ENCODE measurements around the gene PKIG.

Gene PKIG

DNA sequence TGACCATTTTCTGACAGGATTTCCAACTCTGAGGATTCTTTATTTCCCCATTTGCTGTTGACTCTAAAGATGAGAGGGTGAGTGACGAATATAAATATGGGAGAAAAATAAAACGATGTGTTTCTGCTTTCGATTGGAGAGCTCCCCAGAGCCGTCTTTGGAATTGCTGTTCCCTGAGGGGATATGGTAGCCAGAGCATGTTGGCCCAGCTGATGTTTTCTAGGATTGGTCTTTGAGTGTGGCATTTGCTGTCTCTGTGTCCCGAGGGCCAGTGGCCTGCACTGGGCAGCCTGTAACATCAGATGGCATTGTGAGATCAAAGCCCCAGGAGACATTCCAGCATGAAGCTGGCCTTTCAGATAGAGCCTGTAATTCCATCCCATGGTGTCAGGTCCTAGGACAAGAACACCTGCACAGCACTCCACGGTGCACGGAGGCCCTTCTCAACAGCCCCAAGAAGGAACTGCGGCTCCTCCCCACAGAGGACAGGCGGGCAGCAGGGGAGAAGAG lies 26.7 kb downstream of the PKIG start:
- TF ChIP-seq POLR2A (IDR thresholded peaks at IDR 0.05; ENCODE audit: low read length), result no peak
- no peak for TF ChIP-seq GATA1 (IDR thresholded peaks at IDR 0.05; ENCODE audit: low read depth, low read length)
- DNase-seq, result no peak

DNA sequence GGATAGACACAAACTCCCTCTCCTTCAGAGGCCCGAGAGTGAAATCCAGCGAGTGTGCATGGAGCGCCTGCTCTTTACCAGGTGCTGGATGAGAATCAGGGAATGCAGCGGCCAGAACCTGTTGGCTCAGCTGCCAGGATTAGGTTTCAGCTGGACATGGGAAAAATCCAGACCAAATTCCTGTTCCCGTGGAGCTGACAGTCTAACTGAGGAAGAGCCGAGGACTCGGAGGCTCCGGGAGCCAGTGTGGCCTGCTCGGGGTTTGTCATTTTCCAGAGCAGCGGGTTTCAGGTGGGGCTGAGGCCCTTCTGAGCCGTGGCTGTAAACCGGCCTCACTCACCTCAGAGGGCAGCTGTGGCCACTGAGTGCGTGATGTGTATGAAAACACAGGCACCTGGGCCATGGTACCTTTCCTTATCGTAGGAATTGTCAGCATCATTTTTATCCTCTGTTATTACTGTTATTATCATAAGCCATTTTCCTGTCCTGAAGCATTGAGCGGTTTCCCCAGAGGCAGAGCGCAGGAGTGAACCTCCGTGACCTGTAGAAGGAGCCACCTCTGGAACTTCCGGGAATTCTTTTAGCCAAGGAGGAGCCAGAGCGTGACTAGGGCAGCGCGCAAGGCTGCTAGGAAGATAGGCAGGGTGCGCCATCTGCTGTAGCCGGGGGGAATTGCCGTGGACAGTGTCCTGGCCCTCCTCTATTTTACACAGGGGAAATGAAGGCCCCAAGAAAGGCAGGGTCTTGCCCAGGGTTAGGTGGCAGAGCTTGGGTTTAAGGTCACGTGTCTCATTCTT lies 27.3 kb downstream of the PKIG start:
- DNase-seq, result peak; percentile 76 to 90
- TF ChIP-seq GATA1 (IDR thresholded peaks at IDR 0.05; ENCODE audit: low read depth, low read length), result no peak
- no peak for TF ChIP-seq POLR2A (IDR thresholded peaks at IDR 0.05; ENCODE audit: low read length)

DNA sequence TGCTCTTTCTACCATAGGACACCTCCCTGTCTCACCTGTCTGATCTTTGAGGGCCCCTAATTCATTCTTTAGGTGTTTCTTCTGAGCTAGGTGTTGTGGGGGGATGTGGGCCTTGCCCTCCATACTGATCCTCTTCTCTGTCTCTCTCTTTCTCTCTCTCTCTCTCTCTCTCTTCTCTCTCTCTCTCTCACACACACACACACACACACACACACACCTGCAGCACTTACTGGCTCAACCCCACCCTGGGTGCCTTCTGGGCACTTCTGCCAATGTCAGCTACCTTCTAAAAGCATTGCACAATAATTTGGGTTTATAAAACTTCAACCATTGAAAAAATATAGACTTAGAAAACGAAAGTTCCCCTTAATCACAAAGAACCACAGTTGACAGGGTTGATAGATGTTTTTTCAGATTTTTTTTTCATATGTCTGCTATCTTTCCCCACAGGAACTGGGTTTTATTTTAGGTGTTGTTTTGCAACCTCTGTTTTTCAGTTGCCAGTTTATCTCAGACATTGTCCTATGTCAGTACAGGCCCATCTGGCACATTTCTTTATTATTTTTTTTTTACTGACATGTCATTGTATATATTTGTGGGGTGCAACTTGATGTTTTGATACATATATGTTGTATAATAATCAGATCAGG lies 28.1 kb downstream of the PKIG start:
- no peak for TF ChIP-seq GATA1 (IDR thresholded peaks at IDR 0.05; ENCODE audit: low read depth, low read length)
- no peak for TF ChIP-seq POLR2A (IDR thresholded peaks at IDR 0.05; ENCODE audit: low read length)
- peak; percentile 23 to 36 for DNase-seq

DNA sequence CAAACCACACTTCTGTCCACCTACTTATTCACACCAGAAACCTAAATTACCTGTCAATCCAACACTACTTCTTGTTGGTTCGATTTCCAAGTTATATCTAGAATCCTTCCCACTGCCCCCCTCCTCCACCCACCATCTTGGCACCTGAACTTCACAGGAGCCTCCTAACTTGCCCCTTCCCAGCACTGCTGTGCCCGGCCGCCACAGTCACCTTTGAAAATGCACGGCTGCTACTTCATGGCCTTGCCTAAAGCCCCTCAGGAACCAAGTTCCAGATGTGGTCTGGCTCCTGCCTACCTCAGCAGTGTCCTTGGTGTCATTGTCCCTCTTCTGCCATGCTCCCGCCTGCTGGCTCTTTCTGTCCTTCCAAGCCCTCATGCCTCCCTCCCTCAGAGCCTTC lies 31.2 kb downstream of the PKIG start:
- TF ChIP-seq POLR2A (IDR thresholded peaks at IDR 0.05; ENCODE audit: low read length), result no peak
- TF ChIP-seq GATA1 (IDR thresholded peaks at IDR 0.05; ENCODE audit: low read depth, low read length), result no peak
- DNase-seq, result no peak

DNA sequence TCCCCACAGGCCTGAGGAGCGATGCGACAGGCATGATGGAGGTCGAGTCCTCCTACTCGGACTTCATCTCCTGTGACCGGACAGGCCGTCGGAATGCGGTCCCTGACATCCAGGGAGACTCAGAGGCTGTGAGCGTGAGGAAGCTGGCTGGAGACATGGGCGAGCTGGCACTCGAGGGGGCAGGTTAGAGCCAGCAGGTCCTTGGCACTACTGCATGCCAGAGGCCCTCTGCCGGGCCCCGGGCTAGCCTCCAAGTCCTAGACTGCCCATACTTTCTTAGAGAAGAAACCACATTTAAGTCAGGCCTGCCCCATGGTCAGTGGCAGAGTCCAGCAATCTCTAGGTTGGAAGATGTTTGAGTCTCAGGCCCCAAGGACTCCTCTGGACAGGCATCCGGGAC lies 32.1 kb downstream of the PKIG start:
- TF ChIP-seq GATA1 (IDR thresholded peaks at IDR 0.05; ENCODE audit: low read depth, low read length) (no peak), POLR2A (IDR thresholded peaks at IDR 0.05; ENCODE audit: low read length) (no peak)
- no peak for DNase-seq

DNA sequence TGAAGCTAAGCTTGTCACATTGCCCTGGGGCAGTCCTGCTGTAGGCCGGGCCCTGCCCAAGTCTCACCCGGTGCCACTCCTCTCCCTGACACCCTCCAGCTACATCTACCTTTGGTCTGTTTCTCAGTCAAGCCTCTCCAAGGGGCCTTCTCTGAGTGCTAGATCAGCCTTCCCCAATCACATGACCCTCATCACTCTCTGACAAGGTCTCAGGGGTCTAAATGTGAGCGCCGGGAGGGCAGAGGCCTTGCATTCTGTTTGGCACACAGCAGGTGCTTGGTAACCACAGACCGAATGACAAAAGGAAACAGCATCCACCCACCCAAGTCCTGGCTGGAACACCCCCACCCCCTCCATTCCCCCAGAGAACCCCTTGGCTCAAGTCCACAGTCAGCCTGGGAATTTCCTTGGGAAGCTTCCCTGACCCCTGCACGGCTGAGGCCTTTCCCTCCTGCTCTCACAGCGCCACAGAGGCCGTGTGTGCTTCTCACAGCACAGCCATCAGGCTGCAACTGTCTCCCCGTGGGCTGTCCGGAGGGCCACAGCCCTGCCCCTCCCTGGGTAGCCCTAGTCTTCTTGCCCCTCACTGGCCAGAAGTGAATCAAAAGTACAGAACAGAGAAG lies 32.9 kb downstream of the PKIG start:
- DNase-seq, result no peak
- TF ChIP-seq GATA1 (IDR thresholded peaks at IDR 0.05; ENCODE audit: low read depth, low read length), result no peak
- no peak for TF ChIP-seq POLR2A (IDR thresholded peaks at IDR 0.05; ENCODE audit: low read length)

DNA sequence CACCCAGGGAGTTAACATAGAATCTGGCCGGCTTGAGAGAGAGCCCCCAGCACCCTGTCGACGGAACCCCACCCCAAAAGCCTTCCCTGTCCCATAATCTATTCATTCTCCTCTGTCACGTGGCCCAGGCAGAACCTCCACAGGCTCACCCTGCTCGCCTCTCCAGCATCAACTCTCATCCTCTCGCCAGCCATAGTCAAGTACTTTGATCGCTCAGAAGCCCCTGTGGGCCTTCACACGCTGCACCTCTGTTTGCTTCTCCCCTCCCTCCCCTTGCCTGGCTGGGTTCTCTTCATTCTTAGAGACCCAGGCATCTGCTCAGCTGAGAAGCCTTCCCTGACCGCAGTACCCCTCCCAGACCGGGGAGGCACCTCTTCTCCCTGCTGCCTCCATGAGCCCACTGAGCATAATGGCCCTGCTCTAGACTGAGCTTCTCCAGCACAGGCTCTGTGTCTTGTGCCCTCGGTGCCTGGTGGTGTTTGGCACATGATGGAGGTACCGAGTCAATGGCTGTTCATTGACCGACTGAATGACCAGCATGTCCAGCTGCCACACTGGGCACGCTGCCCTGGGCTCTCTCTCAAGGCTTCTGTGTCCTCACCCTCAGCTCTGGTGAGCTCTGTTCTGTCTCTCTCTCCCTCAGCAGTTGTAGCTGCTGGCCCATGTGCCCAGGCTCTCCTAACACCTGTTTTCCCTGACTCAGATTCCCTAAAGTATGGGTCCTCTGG lies 33.7 kb downstream of the PKIG start:
- TF ChIP-seq POLR2A (IDR thresholded peaks at IDR 0.05; ENCODE audit: low read length) (no peak), GATA1 (IDR thresholded peaks at IDR 0.05; ENCODE audit: low read depth, low read length) (no peak)
- DNase-seq, result no peak

DNA sequence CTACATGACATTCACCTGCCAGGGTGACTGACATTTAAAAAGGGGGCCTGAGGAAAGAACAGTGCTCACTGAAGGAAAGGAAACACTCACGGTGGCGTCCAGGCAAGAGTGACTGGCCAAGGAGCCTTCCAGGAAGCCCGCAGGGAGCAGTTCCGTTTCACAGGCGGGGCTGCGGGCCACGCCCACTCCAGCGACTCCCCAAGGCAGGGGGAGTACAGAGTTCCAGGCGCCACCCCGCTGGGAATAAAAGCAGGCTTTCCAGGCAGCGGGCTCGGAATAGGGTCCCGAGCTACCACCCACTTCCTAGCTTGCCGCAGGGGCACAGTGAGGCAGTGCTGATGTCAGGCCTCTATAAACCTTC lies 34.2 kb downstream of the PKIG start:
- TF ChIP-seq GATA1 (IDR thresholded peaks at IDR 0.05; ENCODE audit: low read depth, low read length) (no peak), POLR2A (IDR thresholded peaks at IDR 0.05; ENCODE audit: low read length) (no peak)
- DNase-seq, result no peak

DNA sequence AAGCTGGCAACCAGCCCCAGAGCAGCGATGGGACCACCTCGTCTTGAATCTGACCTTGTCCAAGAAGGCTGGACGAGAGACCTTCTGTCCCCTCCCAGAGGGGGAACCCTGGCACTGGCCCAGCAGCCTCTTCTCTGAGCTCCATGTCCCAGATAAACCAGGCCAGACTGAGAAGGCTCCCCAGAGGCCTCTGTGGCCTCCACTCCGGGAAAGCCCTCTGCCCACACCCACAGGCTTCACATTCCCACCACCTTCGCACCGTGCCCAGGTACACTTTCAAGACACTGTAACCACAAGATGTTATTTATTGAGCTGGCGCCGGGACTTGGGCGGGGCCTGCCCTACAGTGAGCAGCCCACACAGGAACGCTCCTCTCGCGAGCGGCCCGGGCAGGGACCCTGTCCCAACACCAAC lies 35.9 kb downstream of the PKIG start:
- no peak for DNase-seq
- TF ChIP-seq GATA1 (IDR thresholded peaks at IDR 0.05; ENCODE audit: low read depth, low read length) (no peak), POLR2A (IDR thresholded peaks at IDR 0.05; ENCODE audit: low read length) (no peak)

DNA sequence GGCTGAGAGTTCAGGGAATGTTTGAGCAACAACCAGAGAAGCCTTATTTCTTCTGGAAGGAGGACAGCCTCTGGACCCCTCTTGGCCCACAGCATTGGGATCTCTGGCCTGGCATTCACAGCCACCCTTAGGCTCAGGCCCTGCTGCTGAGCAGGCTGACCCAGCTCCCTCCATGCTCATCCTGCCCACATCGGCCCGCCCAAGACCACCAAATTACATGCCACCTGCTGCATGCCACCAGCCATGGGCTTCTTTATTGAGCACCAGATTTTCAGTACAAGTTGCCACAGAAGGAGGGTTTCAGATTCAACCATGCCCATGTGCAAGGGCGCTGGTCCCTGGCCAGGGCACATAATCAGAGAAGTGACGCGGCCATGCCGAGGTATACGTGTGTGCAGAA lies 36.9 kb downstream of the PKIG start:
- no peak for TF ChIP-seq GATA1 (IDR thresholded peaks at IDR 0.05; ENCODE audit: low read depth, low read length)
- no peak for TF ChIP-seq POLR2A (IDR thresholded peaks at IDR 0.05; ENCODE audit: low read length)
- no peak for DNase-seq

DNA sequence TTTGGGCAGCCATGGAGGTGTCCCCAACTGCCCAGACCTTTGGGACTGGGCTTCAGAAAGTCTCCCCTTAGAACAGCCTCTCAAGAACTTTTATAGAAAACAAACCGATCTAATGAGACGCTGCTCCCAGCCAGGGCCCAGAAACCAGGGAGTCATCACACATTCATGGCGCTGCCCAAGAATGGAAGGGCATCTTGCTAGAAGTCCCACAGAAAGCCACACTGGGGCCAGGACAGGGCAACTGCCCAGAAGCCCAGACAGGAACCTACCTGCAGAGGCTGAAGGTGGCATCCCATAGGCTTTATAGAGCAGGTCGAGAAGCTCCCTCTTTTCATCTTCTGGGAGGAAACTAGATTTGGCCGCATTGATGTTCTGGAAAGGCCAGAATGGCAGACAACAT lies 37.7 kb downstream of the PKIG start:
- TF ChIP-seq GATA1 (IDR thresholded peaks at IDR 0.05; ENCODE audit: low read depth, low read length), result no peak
- TF ChIP-seq POLR2A (IDR thresholded peaks at IDR 0.05; ENCODE audit: low read length), result no peak
- no peak for DNase-seq

DNA sequence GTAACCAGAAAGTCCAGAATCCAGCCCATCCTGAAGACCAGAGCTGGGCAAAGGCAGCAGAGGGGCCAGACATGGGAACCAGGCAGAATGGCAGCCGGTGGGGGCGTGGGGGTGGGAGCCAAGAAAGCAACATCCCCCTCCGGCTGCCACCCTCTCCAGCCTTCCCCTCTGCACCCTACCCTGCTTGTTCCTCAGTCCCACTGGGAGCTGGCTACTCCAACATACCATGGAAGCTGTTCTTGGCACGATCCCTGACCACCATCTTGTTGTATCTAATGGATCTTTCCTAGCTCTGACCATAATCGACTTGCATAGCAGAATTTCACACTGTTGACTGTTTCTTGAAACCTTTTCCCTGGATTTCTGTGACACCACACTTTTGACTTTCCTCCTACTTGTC lies 38.9 kb downstream of the PKIG start:
- no peak for DNase-seq
- TF ChIP-seq GATA1 (IDR thresholded peaks at IDR 0.05; ENCODE audit: low read depth, low read length), result no peak
- no peak for TF ChIP-seq POLR2A (IDR thresholded peaks at IDR 0.05; ENCODE audit: low read length)

DNA sequence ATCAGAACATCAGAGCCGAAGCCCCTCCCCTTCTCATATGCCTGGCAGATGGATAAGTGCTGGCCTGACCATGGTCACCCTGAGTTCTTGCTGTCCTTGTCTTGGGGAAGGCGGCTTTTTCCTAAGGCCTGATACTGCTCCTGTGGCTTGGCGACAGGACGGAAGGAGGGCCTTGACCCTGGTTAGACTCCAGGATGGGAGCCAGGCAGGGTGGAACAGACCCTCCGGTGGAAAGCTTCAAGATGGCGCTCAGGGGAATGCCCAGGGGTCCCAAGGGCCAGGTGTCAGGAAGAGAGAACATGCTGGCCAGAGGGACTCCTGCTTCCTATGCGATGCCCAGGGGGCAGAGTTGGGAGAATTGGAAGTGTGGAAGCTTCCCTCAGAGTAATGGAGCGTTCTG lies 39.6 kb downstream of the PKIG start:
- TF ChIP-seq POLR2A (IDR thresholded peaks at IDR 0.05; ENCODE audit: low read length) (no peak), GATA1 (IDR thresholded peaks at IDR 0.05; ENCODE audit: low read depth, low read length) (no peak)

More for the DNA sequence above, 39.6 kb downstream of the PKIG start:
- DNase-seq, result no peak

Data from erythroblast (primary cell).